ENCODE results near the gene PYGL.

DNA sequence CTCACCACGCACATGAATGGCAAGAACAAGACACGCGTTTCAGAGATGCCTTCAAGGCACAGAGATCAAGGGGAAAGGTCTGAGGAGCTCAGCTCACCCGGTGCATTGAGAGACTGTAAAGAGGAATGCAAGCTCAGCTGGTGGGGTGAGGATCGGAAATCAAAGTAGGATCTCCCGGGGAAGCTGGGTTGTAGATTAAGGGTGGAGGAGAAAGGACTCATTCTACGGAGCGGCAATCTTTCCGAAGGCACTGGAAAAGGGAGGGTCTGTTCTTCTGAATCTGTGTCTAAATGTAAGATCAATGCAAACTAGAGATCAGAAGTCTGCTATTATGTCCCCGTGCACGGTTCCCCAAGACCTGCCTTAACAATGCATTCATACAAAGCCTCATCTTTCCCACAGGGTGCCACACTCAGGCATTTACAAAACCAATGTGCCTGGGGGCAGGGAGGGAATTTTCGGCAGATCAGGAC is 41.6 kb upstream of the PYGL start:
- TF ChIP-seq, protein P1, sequence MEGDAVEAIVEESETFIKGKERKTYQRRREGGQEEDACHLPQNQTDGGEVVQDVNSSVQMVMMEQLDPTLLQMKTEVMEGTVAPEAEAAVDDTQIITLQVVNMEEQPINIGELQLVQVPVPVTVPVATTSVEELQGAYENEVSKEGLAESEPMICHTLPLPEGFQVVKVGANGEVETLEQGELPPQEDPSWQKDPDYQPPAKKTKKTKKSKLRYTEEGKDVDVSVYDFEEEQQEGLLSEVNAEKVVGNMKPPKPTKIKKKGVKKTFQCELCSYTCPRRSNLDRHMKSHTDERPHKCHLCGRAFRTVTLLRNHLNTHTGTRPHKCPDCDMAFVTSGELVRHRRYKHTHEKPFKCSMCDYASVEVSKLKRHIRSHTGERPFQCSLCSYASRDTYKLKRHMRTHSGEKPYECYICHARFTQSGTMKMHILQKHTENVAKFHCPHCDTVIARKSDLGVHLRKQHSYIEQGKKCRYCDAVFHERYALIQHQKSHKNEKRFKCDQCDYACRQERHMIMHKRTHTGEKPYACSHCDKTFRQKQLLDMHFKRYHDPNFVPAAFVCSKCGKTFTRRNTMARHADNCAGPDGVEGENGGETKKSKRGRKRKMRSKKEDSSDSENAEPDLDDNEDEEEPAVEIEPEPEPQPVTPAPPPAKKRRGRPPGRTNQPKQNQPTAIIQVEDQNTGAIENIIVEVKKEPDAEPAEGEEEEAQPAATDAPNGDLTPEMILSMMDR (IDR thresholded peaks at IDR 0.05 in 2 of 3, conservative IDR thresholded peaks at IDR 0.05 in 1 of 3; ENCODE audit: control insufficient read depth in 2 of 3, extremely low read depth in 1 of 3, insufficient read depth in 1 of 3, low read depth in 3 of 3, low read length in 3 of 3): no peak
- TF ChIP-seq, protein P2, sequence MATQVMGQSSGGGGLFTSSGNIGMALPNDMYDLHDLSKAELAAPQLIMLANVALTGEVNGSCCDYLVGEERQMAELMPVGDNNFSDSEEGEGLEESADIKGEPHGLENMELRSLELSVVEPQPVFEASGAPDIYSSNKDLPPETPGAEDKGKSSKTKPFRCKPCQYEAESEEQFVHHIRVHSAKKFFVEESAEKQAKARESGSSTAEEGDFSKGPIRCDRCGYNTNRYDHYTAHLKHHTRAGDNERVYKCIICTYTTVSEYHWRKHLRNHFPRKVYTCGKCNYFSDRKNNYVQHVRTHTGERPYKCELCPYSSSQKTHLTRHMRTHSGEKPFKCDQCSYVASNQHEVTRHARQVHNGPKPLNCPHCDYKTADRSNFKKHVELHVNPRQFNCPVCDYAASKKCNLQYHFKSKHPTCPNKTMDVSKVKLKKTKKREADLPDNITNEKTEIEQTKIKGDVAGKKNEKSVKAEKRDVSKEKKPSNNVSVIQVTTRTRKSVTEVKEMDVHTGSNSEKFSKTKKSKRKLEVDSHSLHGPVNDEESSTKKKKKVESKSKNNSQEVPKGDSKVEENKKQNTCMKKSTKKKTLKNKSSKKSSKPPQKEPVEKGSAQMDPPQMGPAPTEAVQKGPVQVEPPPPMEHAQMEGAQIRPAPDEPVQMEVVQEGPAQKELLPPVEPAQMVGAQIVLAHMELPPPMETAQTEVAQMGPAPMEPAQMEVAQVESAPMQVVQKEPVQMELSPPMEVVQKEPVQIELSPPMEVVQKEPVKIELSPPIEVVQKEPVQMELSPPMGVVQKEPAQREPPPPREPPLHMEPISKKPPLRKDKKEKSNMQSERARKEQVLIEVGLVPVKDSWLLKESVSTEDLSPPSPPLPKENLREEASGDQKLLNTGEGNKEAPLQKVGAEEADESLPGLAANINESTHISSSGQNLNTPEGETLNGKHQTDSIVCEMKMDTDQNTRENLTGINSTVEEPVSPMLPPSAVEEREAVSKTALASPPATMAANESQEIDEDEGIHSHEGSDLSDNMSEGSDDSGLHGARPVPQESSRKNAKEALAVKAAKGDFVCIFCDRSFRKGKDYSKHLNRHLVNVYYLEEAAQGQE (IDR thresholded peaks at IDR 0.05; ENCODE audit: low read depth, low read length): no peak
- TF ChIP-seq POLR2A (IDR thresholded peaks at IDR 0.05; ENCODE audit: low read depth, low read length) (no peak), JUND (IDR thresholded peaks at IDR 0.05; ENCODE audit: low read depth, low read length) (no peak), ASH2L (IDR thresholded peaks at IDR 0.05; ENCODE audit: borderline replicate concordance, low read depth) (no peak), RELA (IDR thresholded peaks at IDR 0.05; ENCODE audit: borderline replicate concordance, partially characterized antibody) (no peak), EP300 (IDR thresholded peaks at IDR 0.05; ENCODE audit: borderline replicate concordance in 1 of 2, control insufficient read depth in 1 of 2, low read depth in 2 of 2, low read length in 2 of 2) (no peak), EGR1 (IDR thresholded peaks at IDR 0.05; ENCODE audit: borderline replicate concordance in 1 of 2, low read depth in 2 of 2, low read length in 2 of 2) (no peak), ZSCAN29 (IDR thresholded peaks at IDR 0.05) (no peak), ATF7 (IDR thresholded peaks at IDR 0.05; ENCODE audit: low read depth) (no peak)
- TF ChIP-seq, protein P3, sequence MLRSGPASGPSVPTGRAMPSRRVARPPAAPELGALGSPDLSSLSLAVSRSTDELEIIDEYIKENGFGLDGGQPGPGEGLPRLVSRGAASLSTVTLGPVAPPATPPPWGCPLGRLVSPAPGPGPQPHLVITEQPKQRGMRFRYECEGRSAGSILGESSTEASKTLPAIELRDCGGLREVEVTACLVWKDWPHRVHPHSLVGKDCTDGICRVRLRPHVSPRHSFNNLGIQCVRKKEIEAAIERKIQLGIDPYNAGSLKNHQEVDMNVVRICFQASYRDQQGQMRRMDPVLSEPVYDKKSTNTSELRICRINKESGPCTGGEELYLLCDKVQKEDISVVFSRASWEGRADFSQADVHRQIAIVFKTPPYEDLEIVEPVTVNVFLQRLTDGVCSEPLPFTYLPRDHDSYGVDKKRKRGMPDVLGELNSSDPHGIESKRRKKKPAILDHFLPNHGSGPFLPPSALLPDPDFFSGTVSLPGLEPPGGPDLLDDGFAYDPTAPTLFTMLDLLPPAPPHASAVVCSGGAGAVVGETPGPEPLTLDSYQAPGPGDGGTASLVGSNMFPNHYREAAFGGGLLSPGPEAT (IDR thresholded peaks at IDR 0.05; ENCODE audit: low read depth): no peak
